Measurements from ENCODE around the gene HAUS8.
"Not testable (repeated sequence)": the region's sequence is repeated elsewhere in the genome, so short reads cannot be mapped to it uniquely, and the experiment has no call there.

The HAUS8 gene

GRCh38 chr19:17101686-17102628 is 26.7 kb upstream of the HAUS8 start:
- no peak for DNase-seq

DNA sequence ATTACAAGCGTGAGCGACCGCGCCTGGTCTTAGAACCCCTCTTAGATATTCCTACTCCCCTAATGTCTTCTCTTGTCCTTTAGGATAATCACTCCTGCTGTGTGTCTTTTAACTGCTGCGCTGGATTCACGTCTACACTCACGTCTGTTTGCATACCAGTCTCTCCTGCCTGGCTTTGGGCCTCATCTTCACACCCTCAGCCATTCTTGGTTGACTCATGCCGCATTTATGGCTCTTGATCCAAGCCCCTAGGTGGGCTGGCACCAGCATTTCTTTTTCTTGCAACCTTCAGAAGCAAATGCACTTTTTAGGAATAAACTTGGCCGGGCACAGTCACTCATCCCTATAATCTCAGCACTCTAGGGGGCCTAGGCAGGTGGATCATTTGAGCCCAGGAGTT is 23.1 kb upstream of the HAUS8 start:
- DNase-seq: no peak

DNA sequence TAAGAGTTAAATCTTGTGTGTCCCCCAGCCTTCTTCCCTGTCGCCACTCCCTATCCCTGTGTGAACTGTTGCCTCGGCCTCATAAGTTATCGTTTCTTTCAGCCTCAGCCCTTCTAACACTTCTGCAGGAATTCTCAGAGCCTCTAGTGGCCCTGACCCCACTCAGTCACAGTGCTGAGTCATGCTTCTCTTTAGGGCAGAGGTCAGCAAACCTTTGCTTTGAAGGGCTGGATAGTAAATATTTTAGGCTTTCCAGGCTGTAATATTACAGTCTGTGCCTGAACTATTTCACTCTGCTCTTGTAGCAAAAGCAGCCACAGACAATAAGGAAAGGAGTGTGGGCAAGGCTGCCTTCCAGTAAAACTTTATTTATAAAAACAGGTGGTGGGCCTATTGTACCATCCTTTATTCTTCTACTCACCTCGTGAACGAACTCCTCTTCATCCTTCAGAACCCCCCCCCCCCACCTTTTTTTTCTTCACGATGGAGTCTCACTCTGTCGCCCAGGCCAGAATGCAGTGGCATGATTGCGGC is 22.4 kb upstream of the HAUS8 start:
- no peak for DNase-seq

DNA sequence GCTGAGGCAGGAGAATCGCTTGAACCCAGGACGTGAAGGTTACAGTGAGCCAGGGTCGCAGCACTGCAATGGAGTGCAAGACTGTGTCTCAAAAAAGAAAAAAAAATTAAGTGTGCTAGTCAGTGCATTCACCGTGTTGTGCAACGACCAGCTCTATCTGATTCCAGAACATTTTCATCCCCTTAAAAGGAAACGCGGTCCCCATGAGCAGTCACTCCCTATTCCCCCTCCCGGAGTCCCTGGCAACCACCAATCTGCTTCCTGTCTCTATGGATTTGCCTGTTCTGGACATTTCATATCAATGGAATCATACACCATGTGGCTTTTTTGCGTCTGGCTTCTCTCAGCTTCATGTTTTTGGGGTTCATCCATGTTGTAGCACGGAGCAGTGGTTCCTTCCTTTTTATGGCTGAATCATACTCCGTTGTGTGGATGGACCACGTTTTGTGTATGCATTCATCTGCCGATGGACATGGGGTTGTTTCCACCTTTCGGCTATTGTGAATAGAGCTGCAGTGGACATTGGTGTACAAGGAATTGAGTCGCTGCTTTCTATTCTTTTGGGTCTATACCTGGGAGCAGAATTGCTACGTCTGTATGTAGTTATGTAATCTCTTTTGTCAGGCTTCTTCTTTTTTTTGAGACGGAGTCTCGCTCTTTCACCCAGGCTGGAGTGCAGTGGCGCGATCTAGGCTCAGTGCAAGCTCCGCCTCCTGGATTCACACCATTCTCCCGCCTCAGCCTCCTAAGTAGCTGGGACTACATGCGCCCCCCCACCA is 20.1 kb upstream of the HAUS8 start:
- no peak for DNase-seq

GRCh38 chr19:17094694-17095093 is 19.4 kb upstream of the HAUS8 start:
- DNase-seq: not testable (repeated sequence)

- no peak for DNase-seq
These were observed 17.4 kb upstream of the HAUS8 start for GRCh38 chr19:17092696-17093095.

- no peak for DNase-seq
These were observed 16.6 kb upstream of the HAUS8 start for GRCh38 chr19:17091758-17092333.

- no peak for DNase-seq
These were observed 15.3 kb upstream of the HAUS8 start for GRCh38 chr19:17090583-17090982.

GRCh38 chr19:17088552-17088951 is 13.3 kb upstream of the HAUS8 start:
- DNase-seq: no peak

GRCh38 chr19:17086834-17087233 is 11.6 kb upstream of the HAUS8 start:
- no peak for DNase-seq

DNA sequence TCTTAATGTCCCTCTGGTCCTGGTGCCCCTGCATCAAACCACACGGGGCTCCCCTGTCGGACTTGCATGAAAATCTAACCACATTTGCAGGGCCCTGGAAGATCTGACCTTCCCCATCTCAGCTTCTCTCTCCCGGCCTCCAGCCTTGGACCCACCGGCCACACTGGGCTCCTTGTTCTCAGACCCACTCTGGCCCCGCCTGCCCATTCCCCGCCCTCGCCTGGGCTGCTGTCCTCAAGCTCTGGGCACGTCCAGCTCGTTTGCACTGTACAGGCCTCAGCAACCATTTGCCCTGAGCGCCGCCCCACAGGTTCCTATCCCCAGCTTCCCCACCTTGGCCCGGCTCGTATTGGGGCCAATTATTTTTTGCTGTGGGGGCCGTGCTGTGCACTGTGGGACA is 10.9 kb upstream of the HAUS8 start:
- DNase-seq: no peak

DNA sequence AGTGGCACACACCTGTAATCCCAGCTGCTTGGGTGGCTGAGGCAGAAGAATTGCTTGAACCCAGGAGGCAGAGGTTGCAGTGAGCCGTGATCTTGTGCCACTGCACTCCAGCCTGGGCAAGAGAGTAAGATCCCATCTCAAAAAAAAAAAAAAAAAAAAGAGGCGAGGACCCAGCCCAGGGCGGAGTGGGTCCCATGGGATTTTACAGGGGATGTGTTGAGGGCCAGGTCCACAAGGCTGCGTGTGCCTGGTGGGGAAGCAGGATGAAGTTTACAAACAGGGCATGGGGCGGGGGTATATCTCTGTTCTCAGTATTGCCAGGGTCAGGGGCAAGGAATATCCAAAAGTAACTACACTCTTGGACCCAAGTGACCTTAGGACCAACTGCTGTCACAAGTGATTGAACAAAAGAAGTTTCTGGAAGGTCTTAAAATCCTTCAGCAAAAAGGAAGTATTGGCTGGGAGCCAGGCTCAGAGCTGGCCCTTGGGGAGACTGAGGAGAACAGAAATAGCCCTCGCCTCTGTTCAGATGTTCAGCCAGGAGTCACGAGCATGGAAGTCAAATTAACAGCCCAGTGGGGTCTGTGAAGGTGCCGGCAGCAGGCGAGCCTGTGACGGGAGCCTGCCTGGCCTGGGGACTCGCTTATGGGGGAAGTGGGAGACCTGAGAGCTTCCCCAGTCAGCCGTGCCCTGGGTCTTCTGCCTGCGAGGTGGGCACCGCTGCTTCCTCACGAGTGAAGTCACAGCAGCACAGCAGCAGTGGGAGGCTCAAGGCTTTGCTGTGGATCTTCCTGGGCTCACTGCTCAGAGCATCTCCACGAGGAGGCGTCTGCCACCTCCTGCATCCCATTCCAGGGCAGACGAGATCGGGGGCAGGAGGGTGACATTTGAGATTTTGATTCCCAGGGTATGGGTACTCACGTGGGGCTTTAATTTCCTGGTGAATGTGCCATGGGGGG is 6.7 kb upstream of the HAUS8 start:
- DNase-seq: no peak

DNA sequence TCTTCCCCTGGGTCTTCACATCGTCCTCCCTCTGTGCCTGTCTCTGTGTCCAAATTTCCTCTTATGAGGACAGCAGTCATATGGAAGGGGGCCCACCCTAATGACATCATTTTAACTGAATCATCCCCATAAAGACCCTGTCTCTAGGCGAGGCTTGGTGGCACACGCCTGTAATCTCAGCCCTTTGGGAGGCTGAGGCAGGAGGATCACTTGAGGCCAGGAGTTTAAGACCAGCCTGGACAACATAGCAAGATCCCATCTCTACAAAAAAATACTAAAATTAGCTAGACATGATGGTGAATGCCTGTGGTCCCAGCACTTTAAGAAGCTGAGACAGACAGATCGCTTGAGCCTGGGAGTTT is 5.2 kb upstream of the HAUS8 start:
- DNase-seq: no peak

- DNase-seq: no peak
These were observed 4.6 kb upstream of the HAUS8 start for GRCh38 chr19:17079710-17080439.

GRCh38 chr19:17078920-17079709 is 3.9 kb upstream of the HAUS8 start:
- DNase-seq: no peak

- no peak for DNase-seq
These were observed 3.0 kb upstream of the HAUS8 start for GRCh38 chr19:17078036-17078919.

DNA sequence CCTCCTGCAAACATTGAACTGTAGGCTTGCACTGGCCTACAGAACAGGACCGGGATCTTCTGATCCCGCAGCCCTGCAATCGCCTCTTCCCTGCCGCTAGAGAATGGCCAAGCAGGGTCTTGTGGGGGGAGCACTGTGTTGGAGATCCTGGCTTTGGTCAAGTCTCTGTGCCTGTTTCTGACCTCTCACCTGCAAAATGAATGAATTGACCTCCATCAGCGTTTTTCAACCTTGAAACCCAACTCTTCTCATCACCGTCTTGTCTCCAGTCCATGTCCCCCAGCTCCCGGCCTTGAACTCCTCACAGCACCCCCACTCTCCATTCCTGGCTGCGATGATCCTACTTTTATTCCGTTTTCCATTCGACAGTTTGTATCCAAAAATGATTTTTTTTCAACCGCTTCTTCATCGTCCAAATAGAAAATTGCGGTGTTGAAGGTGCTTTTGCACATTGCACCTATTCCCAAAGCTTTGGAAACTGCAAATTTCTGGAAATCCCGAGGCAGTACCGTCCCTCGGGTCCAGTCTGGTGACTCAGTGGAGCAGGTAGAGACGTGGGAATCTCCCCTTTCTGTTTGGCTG is 2.3 kb upstream of the HAUS8 start:
- no peak for DNase-seq

DNA sequence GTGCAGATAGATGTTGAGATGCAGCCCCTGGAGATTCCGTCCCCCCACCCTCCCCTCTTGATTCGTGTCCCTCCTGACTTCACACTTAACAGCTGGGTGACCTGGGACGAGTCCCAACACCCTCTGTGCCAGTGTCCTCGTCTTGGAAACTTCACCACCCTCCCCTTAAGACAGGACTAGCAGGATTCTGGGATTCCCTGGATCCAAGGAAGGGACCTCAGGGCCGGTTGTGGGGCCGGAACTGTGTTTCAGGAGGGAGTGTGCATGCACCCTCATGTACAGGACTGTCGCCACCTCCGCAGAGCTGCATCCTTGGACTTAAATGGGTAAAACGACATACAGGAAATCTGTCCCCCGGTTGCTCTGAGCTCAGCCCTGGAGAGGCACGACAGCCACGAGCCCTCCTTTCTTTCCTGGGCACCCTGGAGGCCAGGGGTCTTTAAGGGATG is 1.3 kb upstream of the HAUS8 start:
- DNase-seq: no peak

GRCh38 chr19:17075864-17076542 is 751 bp upstream of the HAUS8 start:
- no peak for DNase-seq
